Adrenal gland (tissue), 12 donors: ENCODE measurements around the gene ZNF221. TPM values are rescaled to one million over a fixed set of nuclear protein-coding genes. Genes with fewer than 3 reads are reported as not detected.

Experiments
- DNase-seq, 7 donors: peaks; one replicate each; pipeline ENCODE4 v3.0.0-alpha.2; 2019 to 2020
- H3K27ac ChIP-seq, 5 donors: fragments of 200-600 bp; sonication (generic) in 4 of 5; 1 replicate in 3 of 5; 2 replicates in 2 of 5; pipeline versions ENCODE4 v1.5.1 to v1.8.0; 2016 to 2020; ENCODE audit warnings: mild to moderate bottlenecking in 1 of 5
- H3K27me3 ChIP-seq: fragments of 200-600 bp; 2 replicates; pipeline ENCODE4 v1.8.0; 2021
- H3K36me3 ChIP-seq, 2 donors: fragments of 200-600 bp; replicated peaks in 1 of 2; 1 replicate in 1 of 2; 2 replicates in 1 of 2; pipeline versions ENCODE4 v1.5.1 to v1.8.0; 2018 to 2022
- H3K4me1 ChIP-seq, 2 donors: fragments of 200-600 bp; replicated peaks in 1 of 2; 1 replicate in 1 of 2; 2 replicates in 1 of 2; pipeline versions ENCODE4 v1.5.1 to v1.8.0; 2018 to 2021
- H3K4me3 ChIP-seq, 4 donors: fragments of 200-600 bp; sonication (generic) in 3 of 4; one replicate each; pipeline ENCODE4 v1.5.1; 2016 to 2018
- H3K9me3 ChIP-seq, 3 donors: fragments of 200-600 bp; sonication (generic) in 1 of 3; replicated peaks in 1 of 3; 1 replicate in 2 of 3; 2 replicates in 1 of 3; pipeline versions ENCODE4 v1.5.1 to v1.8.0; 2016 to 2021
- CTCF ChIP-seq, 6 experiments: fragments of 450-650 bp in 4 of 6; fragments of 200-600 bp in 2 of 6; sonication (generic) in 1 of 6; IDR thresholded peaks; 1 replicate in 5 of 6; 2 replicates in 1 of 6; pipeline versions ENCODE4 v1.5.1 to v1.8.0; 2016 to 2021; ENCODE audit warnings: antibody characterized with exemption in 6 of 6, mild to moderate bottlenecking in 2 of 6, moderate library complexity in 1 of 6
- POLR2A ChIP-seq, 2 donors: fragments of 450-650 bp; IDR thresholded peaks; one replicate each; pipeline ENCODE4 v1.6.1; 2017; ENCODE audit warnings: antibody characterized with exemption in 2 of 2, mild to moderate bottlenecking in 2 of 2, moderate library complexity in 1 of 2
- WGBS, 4 donors: extraction: QIAGEN DNeasy Blood & Tissue Kit in 2 of 4; methylation state at CpG; one replicate each; pipeline versions ENCODE4 v1.1.5 to v1.1.7; 2013 to 2017; 5-methylcytosine and 5-hydroxymethylcytosine counted together
- intact Hi-C, 2 donors: fragments of 100-400 bp; cut with DNase I; formaldehyde crosslinking; loops; one replicate each; pipeline versions ENCODE4 v1.14.1 to v1.15.0; 2022 to 2023
- polyA plus RNA-seq, 3 donors: library from polyadenylated mRNA; stranded (reverse); fragments of 200-250 nt in 2 of 3; fragments of 350-450 nt in 1 of 3; fragmentation: Illumina TruSeq in 1 of 3; extraction: RNeasy Lipid Tissue Mini Kit (QIAGEN cat#74804) in 1 of 3; gene quantifications; one replicate each; pipeline ENCODE4 v1.2.3, GENCODE V29; 2013 to 2014
- total RNA-seq, 9 donors: library from RNA; depleted of rRNA in 4 of 9; stranded (reverse); fragments of >200 nt in 4 of 9; fragments of 120-200 nt in 1 of 9; fragmentation: NEBNext Ultra II Directional in 1 of 9; extraction: Animal tissue kit (Norgen Biotek cat#: 25700) in 1 of 9; gene quantifications; one replicate each; pipeline versions ENCODE4 v1.1.0 to v1.2.4, GENCODE V29; 2013 to 2023
- donor health status: healthy with polysubstance abuse.
- donor health status: Bipolar disorder and iron deficiency.
- donor health status: DM: yes; HTN: yes; CAD: no.
- donor health status: DM: no; HTN: no; CAD: no.
- donor health status: DM: no; HTN: no; CAD: no.
- donor health status: DM: yes; HTN: yes; CAD: no.

Gene ZNF221
- total and polyA plus RNA-seq, 12 donors = 2.6 to 12.8 (median 4.9) TPM

DNA sequence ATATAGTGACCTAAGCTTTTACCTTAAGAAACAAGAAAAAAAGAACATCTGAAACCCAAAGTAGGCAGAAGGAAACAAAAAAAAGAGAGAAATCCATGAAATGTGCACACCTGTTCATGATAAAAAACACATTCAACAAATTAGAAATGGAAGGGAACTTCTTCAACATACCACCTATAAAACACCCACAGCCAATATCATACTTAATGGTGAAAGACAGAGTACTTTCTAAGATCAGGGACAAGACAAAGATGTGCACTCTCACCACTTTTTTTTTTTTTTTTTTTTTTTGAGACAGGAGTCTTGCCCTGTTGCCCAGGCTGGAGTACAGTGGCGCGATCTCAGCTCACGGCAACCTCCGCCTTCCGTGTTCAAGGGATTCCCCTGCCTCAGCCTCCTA lies 45.1 kb upstream of the ZNF221 start:
- no peaks in the 10 kb centered on the region for H3K36me3 ChIP-seq
- no peak for DNase-seq
- no peaks in the 10 kb centered on the region for H3K27me3 ChIP-seq
- H3K9me3 ChIP-seq = peaks cover 0 to 53% (median 5%) of the 10 kb centered on the region in 3 donors
- no peak overlapping the region for H3K27ac ChIP-seq
- TF ChIP-seq CTCF (IDR thresholded peaks at IDR 0.05) (no peak), POLR2A (IDR thresholded peaks at IDR 0.05) (no peak)
- no peak overlapping the region for H3K4me3 ChIP-seq
- 96 to 99% (median 98%) methylated on average over 5 of the region's 5 CpGs for WGBS, 4 donors
- intact Hi-C loops = no loop called here
- peaks cover 0 to 8% of the 10 kb centered on the region in 2 donors for H3K4me1 ChIP-seq

DNA sequence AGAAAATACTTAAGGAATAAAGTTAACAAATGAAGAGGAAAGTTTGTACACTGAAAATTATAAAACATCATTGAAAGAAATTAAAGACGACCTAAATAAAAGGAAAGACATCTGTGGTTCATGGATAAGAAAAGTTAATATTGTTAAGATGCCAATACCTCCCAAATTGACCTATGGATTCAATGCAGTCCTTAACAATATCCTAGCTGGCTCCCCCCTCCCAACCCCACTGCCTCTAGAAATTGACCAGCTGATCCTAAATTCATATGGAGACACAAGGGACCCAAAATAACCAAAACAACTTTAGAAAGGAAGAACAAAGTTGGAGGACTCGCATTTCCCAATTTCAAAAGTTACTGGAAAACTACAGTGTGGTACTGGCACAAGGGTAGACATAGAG lies 44.3 kb upstream of the ZNF221 start:
- WGBS, 4 donors = 93 to 96% (median 94%) methylated on average over 2 of the region's 2 CpGs
- TF ChIP-seq POLR2A (IDR thresholded peaks at IDR 0.05) = no peak
- TF ChIP-seq CTCF (IDR thresholded peaks at IDR 0.05) = no peak
- H3K4me1 ChIP-seq = peaks cover 0 to 5% of the 10 kb centered on the region in 2 donors
- no peak for DNase-seq
- no peak overlapping the region for H3K27ac ChIP-seq
- H3K4me3 ChIP-seq = no peak overlapping the region
- intact Hi-C loops = no loop called here
- peaks cover 5 to 61% (median 11%) of the 10 kb centered on the region in 3 donors for H3K9me3 ChIP-seq
- H3K36me3 ChIP-seq = no peaks in the 10 kb centered on the region
- H3K27me3 ChIP-seq = no peaks in the 10 kb centered on the region

GRCh38 chr19:43908659-43909058 lies 42.4 kb upstream of the ZNF221 start:
- Histone ChIP-seq H3K27ac (no peak overlapping the region), H3K9me3 (peaks cover 7 to 73% (median 11%) of the 10 kb centered on the region in 3 donors), H3K4me1 (no peaks in the 10 kb centered on the region), H3K27me3 (no peaks in the 10 kb centered on the region), H3K36me3 (no peaks in the 10 kb centered on the region), H3K4me3 (no peak overlapping the region)
- WGBS, 4 donors = 90 to 100% (median 97%) methylated on average over 1 of the region's 1 CpG
- no peak for DNase-seq
- intact Hi-C loops = no loop called here
- TF ChIP-seq CTCF (IDR thresholded peaks at IDR 0.05) (no peak), POLR2A (IDR thresholded peaks at IDR 0.05) (no peak)

DNA sequence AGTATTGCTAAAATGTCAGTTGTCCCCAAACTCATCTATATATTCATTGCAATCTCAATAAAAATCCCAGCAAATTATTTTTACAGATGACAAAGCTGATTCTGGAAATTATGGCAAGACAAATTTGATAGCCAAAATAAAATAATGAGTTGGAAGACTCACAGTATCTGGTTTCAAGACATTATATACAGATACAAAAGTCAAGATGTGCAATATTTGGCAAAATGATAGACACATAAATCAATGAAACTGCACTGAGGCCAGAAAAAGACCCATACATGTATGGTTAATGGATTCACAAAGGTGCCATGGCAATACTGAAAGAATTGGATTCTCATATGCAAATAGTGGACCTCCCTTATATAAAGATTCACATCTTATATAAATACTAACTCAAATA lies 40.1 kb upstream of the ZNF221 start:
- intact Hi-C loops = no loop called here
- H3K9me3 ChIP-seq = peaks cover 10 to 82% (median 15%) of the 10 kb centered on the region in 3 donors
- DNase-seq = no peak
- no peak overlapping the region for H3K27ac ChIP-seq
- TF ChIP-seq POLR2A (IDR thresholded peaks at IDR 0.05) = no peak
- no peak for TF ChIP-seq CTCF (IDR thresholded peaks at IDR 0.05)
- no peaks in the 10 kb centered on the region for H3K4me1 ChIP-seq
- H3K36me3 ChIP-seq = peaks cover 6 to 19% of the 10 kb centered on the region in 2 donors
- no peak overlapping the region for H3K4me3 ChIP-seq
- no peaks in the 10 kb centered on the region for H3K27me3 ChIP-seq
